Thoracic aorta (tissue), 2 donors: ENCODE data around the gene STRN3. TPM values are rescaled to one million over a fixed set of nuclear protein-coding genes. Genes with fewer than 3 reads are reported as not detected.

Source experiments
- ATAC-seq: fragments of 150-250 bp; one replicate; pipeline ENCODE4 v1.8.0; 2017; ENCODE audit warnings: low read depth; ENCODE audit not compliant: insufficient number of reproducible peaks, low FRiP score
- DNase-seq: peaks from one replicate; pipeline ENCODE4 v3.0.0-alpha.2; 2020; ENCODE audit warnings: low spot score
- H3K27ac ChIP-seq, 2 donors: fragments of 200-600 bp; sonication (generic); 1 replicate in 1 of 2; 2 replicates in 1 of 2; pipeline ENCODE4 v1.5.1; 2016; ENCODE audit warnings: mild to moderate bottlenecking in 2 of 2, moderate library complexity in 2 of 2
- H3K27me3 ChIP-seq: fragments of 200-600 bp; sonication (generic); replicated peaks from 2 replicates; pipeline ENCODE4 v1.6.0; 2016; ENCODE audit warnings: mild to moderate bottlenecking; ENCODE audit not compliant: insufficient read depth
- H3K36me3 ChIP-seq: fragments of 200-600 bp; sonication (generic); one replicate; pipeline ENCODE4 v1.5.1; 2016
- H3K4me1 ChIP-seq, 2 donors: fragments of 200-600 bp; sonication (generic); 1 replicate in 1 of 2; 2 replicates in 1 of 2; pipeline versions ENCODE4 v1.5.1 to v1.6.0; 2016; ENCODE audit warnings: low read depth in 2 of 2, mild to moderate bottlenecking in 1 of 2; ENCODE audit not compliant: control insufficient read depth in 1 of 2
- H3K4me3 ChIP-seq: fragments of 200-600 bp; sonication (generic); 2 replicates; pipeline ENCODE4 v1.5.1; 2016; ENCODE audit warnings: mild to moderate bottlenecking
- H3K9me3 ChIP-seq: fragments of 200-600 bp; sonication (generic); 2 replicates; pipeline ENCODE4 v1.5.1; 2016
- CTCF ChIP-seq: fragments of 200-600 bp; sonication (generic); IDR thresholded peaks from one replicate; pipeline ENCODE4 v1.5.1; 2019; ENCODE audit warnings: antibody characterized with exemption
- total RNA-seq, 2 donors: library from RNA; depleted of rRNA; stranded (reverse); fragments of >200 nt; gene quantifications; one replicate each; pipeline versions ENCODE4 v1.1.0 to v1.2.3, GENCODE V29; 2016

STRN3 gene
- total RNA-seq, 2 donors from 2014 or later, result 39.5 to 41.2 TPM

- Histone ChIP-seq H3K4me3 (no peak overlapping the region), H3K36me3 (no peaks in the 10 kb centered on the region), H3K9me3 (no peaks in the 10 kb centered on the region), H3K4me1 (no peaks in the 10 kb centered on the region), H3K27ac (no peak overlapping the region), H3K27me3 (no peaks in the 10 kb centered on the region)
- TF ChIP-seq CTCF, result no peak
- ATAC-seq (no peak), DNase-seq (no peak)
Observed at GRCh38 chr14:30849983-30850382, 176.2 kb downstream of the STRN3 start.

GRCh38 chr14:30849354-30849753 lies 176.8 kb downstream of the STRN3 start:
- Histone ChIP-seq H3K4me3 (no peak overlapping the region), H3K27ac (no peak overlapping the region), H3K4me1 (no peaks in the 10 kb centered on the region), H3K36me3 (no peaks in the 10 kb centered on the region), H3K27me3 (no peaks in the 10 kb centered on the region), H3K9me3 (no peaks in the 10 kb centered on the region)
- DNase-seq, result no peak
- no peak for TF ChIP-seq CTCF
- ATAC-seq, result no peak

DNA sequence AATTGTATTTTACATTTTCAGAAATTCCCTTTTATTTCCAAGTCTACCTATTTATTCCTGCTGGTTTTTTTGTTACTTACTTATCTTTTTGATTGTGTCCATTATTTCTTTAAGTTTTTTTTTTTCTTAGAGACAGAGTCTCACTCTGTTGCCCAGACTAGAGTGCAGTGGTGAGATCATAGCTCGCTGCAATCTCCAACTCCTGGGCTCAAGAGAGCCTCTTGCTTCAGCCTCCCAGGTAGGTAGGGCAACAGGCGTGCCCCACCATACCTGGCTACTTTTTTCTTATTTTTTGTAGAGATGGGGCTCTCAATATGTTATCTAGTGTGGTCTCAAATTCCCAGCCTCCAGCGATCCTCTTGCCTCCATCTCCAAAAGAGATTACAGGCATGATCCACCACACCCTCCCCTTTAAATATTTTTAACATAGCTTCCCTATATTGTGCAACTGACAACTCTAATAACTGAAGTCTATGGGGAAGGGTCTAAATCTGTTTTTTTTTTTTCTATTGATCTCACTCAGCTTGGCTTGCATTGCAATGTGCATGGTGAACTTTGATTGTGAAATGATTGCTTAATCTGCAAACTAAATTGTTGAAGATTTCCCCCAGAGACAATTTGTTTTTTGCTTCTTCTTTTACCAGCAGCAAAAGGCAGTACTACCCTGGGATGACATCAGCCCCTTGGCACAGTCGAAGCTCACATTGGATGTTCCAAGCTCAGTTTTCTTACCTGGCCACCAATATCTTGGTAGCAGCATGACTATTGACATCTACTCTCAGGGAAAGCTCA lies 177.5 kb downstream of the STRN3 start:
- no peak for TF ChIP-seq CTCF
- DNase-seq, result no peak
- H3K27me3 ChIP-seq, result no peaks in the 10 kb centered on the region
- H3K27ac ChIP-seq, result no peak overlapping the region
- H3K4me1 ChIP-seq, result no peaks in the 10 kb centered on the region
- no peak overlapping the region for H3K4me3 ChIP-seq
- no peak for ATAC-seq
- no peaks in the 10 kb centered on the region for H3K36me3 ChIP-seq
- H3K9me3 ChIP-seq, result no peaks in the 10 kb centered on the region

Other genes starting within 250 kb of the STRN3 start
- gene COCH, start 151.8 kb downstream of the STRN3 start, total RNA-seq, result 1 to 10 TPM; 1.5 to 9.9 TPM
- 10 to 100 TPM in 1 of 2 donors, 1 to 10 TPM in 1; 6.0 to 14.9 TPM for gene AP4S1, start 730 bp downstream of the STRN3 start, total RNA-seq
- gene HECTD1, start 181.4 kb upstream of the STRN3 start, total RNA-seq, result 100 to 1,000 TPM in 1 of 2 donors, 10 to 100 TPM in 1; 82.6 to 185 TPM